GM10248 (cell line): ENCODE data around the gene RSPH6A.
"Not testable (repeated sequence)": the region's sequence is repeated elsewhere in the genome, so short reads cannot be mapped to it uniquely, and the experiment has no call there.

ENCODE experiments used
- CTCF ChIA-PET: fragments of 300-600 bp; sonication (Branson Sonifier 250); formaldehyde crosslinking; extraction: SDS; loops from one replicate; lab custom pipeline; 2021; ENCODE audit warnings: antibody characterized with exemption; lab: Yijun Ruan, JAX
- POLR2A ChIA-PET: fragments of 350-650 bp; sonication (Branson Sonifier 250); formaldehyde crosslinking; extraction: SDS; loops from one replicate; lab custom pipeline; 2020; ENCODE audit warnings: antibody characterized with exemption; lab: Yijun Ruan, JAX
- DNase-seq: peaks from one replicate; pipeline ENCODE4 v3.0.0; 2012; ENCODE audit errors: extremely low spot score
- TF ChIP-seq, protein P1 (sequence below): IDR thresholded peaks from 2 replicates; pipeline ENCODE4 v1.5.1; 2012; ENCODE audit warnings: mild to moderate bottlenecking, low read depth; ENCODE audit errors: extremely low read depth, missing control alignments, control extremely low read depth

Gene RSPH6A

DNA sequence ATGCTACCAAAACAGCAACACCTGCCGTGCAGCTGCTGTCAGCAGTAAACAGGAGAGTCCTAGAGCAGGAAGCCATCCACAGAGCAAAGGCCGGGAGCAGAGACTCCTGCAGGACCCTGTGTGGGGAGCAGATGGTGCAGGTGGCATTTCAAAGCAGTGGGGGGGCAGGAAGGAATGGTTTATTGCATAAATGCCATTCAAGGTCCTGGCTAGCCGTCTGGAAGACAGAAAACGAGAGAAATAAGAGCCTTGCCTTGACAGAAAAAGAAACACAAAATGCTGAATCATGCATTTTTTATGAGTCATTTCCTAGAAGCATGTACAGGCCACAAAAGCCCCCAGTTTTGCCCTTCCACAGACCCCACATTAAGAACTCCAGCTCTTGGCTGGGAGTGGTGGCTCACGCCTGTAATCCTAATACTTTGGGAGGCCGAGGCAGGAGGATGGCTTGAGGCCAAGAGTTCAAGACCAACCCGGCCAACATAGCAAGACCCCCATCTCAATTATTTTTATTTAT is 5.4 kb downstream of the RSPH6A start:
- no peak for DNase-seq
- ChIA-PET POLR2A (no interaction called here), CTCF (interaction anchor here (3.1 kb wide), 1 partner anchor 10 kb away, joined by 15 read pairs; no protein-coding TSS in a partner anchor)
- TF ChIP-seq, protein P1, sequence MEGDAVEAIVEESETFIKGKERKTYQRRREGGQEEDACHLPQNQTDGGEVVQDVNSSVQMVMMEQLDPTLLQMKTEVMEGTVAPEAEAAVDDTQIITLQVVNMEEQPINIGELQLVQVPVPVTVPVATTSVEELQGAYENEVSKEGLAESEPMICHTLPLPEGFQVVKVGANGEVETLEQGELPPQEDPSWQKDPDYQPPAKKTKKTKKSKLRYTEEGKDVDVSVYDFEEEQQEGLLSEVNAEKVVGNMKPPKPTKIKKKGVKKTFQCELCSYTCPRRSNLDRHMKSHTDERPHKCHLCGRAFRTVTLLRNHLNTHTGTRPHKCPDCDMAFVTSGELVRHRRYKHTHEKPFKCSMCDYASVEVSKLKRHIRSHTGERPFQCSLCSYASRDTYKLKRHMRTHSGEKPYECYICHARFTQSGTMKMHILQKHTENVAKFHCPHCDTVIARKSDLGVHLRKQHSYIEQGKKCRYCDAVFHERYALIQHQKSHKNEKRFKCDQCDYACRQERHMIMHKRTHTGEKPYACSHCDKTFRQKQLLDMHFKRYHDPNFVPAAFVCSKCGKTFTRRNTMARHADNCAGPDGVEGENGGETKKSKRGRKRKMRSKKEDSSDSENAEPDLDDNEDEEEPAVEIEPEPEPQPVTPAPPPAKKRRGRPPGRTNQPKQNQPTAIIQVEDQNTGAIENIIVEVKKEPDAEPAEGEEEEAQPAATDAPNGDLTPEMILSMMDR: no peak

DNA sequence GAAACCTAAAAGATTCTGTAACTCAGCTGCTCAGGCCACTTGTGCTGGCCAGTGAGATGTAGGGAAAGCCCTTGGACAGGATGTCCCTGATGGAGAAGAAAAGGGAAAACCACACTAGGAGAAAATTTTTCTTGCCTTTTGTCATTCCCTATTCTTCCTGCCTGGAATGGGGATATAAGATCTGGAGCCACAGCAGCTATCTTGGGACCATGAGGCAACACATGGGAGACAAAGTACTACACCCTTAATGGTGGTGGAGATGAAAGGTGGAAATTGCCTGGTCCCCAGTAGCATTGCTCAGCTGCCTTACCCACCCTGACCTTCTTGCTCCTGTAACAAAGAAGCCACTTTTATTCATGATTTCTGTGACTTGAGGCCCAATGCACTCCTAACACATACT is 9.4 kb downstream of the RSPH6A start:
- DNase-seq: no peak
- TF ChIP-seq, protein P1: no peak
- CTCF ChIA-PET: interaction anchor here (1.4 to 11.7 kb wide), 3 partner anchors 10 to 36 kb away, joined by 4 to 113 read pairs (median 14); partner anchors contain the start of genes RSPH6A and SIX5
- POLR2A ChIA-PET: no interaction called here

DNA sequence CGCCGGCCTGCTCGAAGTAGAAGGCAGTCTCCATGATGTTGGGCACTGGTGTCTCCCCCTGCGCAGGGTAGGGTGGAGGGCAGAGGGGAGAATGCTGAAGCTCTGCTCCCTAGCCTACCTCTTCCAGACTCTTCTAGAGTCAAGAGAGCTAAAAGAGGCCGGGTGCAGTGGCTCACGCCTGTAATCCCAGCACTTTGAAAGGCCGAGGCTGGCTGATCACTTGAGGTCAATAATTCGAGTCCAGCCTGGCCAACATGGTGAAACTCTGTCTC is 10.2 kb downstream of the RSPH6A start:
- no peak for DNase-seq
- CTCF ChIA-PET: interaction anchor here (1.4 to 11.7 kb wide), 3 partner anchors 9 to 35 kb away, joined by 4 to 113 read pairs (median 14); partner anchors contain the start of genes RSPH6A and SIX5
- TF ChIP-seq, protein P1: no peak
- POLR2A ChIA-PET: no interaction called here

DNA sequence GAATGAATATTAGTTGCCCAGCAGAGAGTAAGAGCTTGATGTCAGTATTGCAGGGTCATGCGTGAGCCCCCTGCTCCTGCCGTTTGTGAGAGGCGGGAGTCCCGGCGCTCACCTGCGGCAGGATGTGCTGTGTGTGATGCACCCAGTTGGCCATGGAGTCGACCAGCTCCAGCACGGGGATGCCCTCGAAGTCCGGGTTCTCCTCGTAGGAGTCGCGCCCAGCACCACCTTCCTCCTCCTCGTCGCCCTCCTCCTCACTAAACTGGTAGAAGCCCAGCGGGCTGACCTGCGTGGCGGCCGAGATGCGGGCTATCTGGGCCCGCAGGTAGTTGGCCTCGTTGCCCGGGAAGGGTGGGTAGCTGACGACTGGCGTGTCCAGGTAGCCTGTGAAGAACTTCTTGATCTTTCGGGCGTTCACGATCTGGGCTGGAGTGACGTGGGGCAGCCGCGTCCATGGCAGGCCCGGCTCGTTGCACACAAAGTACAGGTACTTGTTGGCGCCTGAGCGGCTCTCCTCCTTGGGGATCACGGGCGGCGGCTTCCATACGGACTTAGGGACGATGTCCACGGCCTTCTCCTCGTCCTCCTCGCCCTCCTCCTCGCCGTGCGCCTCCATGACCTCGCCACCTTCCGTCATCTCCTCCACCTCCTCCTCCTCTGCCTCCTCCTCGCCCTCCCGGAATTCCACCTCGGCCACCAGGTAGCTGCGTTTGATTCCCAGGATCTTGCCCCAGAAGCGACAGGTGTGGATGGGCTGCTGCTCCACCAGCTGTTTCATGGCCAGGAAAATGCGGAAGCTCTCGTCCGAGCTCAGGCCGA is 10.8 kb downstream of the RSPH6A start:
- TF ChIP-seq, protein P1: no peak
- CTCF ChIA-PET: interaction anchor here (1.4 to 11.7 kb wide), 4 partner anchors 8 to 35 kb away, joined by 4 to 113 read pairs (median 38); partner anchors contain the start of genes RSPH6A and SIX5
- POLR2A ChIA-PET: no interaction called here
- DNase-seq: no peak

DNA sequence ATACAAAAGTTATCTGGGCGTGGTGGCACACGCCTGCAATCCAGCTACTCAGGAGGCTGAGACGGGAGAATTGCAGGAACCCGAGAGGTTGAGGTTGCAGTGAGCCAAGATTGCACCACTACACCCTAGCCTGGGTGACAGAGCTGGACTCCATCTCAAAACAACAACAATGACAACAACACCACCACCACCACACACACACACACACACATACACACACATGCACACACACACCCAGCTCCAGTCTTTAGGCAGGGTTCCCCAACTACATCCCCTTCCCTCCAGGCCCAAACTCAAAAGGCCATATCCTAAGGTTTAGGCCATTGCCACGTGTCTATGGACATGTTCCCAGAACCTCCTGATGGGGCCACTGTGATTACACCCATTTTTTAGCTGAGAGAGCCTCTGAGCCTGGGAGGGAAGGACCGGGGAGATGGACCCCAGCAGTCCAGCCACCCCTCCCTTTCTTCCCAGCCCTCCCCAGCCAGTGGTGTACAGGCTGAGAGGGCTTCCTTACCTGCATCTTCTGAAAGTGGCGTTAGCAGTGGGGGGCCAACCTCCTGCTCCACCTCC is 13.4 kb downstream of the RSPH6A start:
- TF ChIP-seq, protein P1: no peak
- ChIA-PET CTCF (interaction anchor here (1.1 to 11.7 kb wide), 4 partner anchors 9 to 32 kb away, joined by 3 to 113 read pairs (median 34); partner anchors contain the start of genes DMWD, RSPH6A and SIX5), POLR2A (interaction anchor here (1.2 kb wide), 1 partner anchor 15 kb away, joined by 3 read pairs; no protein-coding TSS in a partner anchor)
- DNase-seq: no peak

DNA sequence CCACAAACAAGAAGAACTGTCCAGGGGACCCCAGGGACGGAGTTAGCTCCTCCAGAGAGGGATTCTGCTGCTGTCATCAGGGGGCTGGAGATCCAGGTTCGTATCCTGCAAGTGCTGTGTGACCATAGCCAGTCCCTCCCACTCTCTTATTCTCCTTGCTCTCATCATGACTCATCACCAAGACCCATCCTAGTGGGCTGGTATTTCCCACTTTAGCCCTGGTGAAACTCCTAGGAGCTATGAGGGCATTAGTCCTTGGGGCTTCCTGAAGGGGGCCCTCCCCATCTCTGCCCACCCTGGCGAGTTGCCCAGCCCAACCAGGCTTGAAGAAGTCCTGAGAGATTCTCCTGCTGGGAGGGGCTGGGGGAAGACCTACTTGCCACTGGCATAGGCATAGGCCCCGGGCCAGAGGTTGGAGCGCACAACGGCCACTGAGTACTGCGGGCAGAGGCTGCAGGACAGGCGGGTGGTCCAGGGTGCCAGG is 15.0 kb downstream of the RSPH6A start:
- TF ChIP-seq, protein P1: no peak
- POLR2A ChIA-PET: no interaction called here
- CTCF ChIA-PET: interaction anchor here (1.0 to 11.7 kb wide), 21 partner anchors 9 to 282 kb away, joined by 3 to 113 read pairs (median 6); partner anchors contain the start of genes DMPK, FOXA3, RSPH6A and SIX5
- no peak for DNase-seq

DNA sequence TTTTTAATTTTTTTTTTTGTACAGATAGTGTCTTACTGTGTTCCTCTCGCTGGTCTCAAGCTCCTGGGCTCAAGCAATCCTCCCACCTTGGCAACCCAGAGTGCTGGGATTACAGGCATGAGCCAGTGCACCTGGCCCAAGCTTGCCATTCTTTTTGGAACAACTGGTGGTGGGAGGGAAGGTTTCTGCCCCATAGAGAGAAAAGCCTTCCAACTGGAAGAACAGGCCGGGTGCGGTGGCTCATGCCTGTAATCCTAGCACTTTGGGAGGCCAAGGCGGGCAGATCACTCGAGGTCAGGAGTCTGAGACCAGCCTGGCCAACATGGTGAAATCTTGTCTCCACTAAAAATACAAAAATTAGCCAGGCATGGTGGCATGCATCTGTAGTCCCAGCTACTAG is 15.6 kb downstream of the RSPH6A start:
- CTCF ChIA-PET: interaction anchor here (0.7 to 11.7 kb wide), 32 partner anchors 9 to 708 kb away, joined by 3 to 113 read pairs (median 4); partner anchors contain the start of genes DMPK, FOXA3, RSPH6A and SIX5
- POLR2A ChIA-PET: not testable (repeated sequence)

More for the DNA sequence above, 15.6 kb downstream of the RSPH6A start:
- DNase-seq: not testable (repeated sequence)
